Activated CD4-positive, alpha-beta T cell treated with anti-CD3 and anti-CD28 coated beads for 36 hours (primary cell): ENCODE results near the gene OTOA. TPM values are rescaled to one million over a fixed set of nuclear protein-coding genes. Genes with fewer than 3 reads are reported as not detected.
"Not testable (repeated sequence)": the region's sequence is repeated elsewhere in the genome, so short reads cannot be mapped to it uniquely, and the experiment has no call there.

Experiments used
- ATAC-seq: fragments of 200-7000 bp; cut with Tn5 transposase; one replicate; pipeline ENCODE4 v1.10.0; 2021; ENCODE audit warnings: mild to moderate bottlenecking, moderate library complexity
- CTCF ChIA-PET: fragments of 350-600 bp; sonication (Branson Sonifier 250); formaldehyde crosslinking; loops from one replicate; lab custom pipeline; 2021; ENCODE audit warnings: antibody characterized with exemption; lab: Charles Lee
- POLR2A ChIA-PET: fragments of 350-600 bp; sonication (Branson Sonifier 250); formaldehyde crosslinking; loops from one replicate; lab custom pipeline; 2021; ENCODE audit warnings: antibody characterized with exemption, inconsistent platforms; lab: Charles Lee
- DNase-seq: peaks from one replicate; pipeline ENCODE4 v3.0.0-alpha.2; 2020
- H3K27ac Mint-ChIP-seq: one replicate; pipeline ENCODE4 v1.8.0; 2021; ENCODE audit warnings: mixed read lengths
- H3K27me3 Mint-ChIP-seq: one replicate; pipeline ENCODE4 v1.8.0; 2021; ENCODE audit warnings: mixed read lengths
- H3K36me3 Mint-ChIP-seq: one replicate; pipeline ENCODE4 v1.8.0; 2021; ENCODE audit warnings: low read depth, mixed read lengths
- H3K4me1 Mint-ChIP-seq: one replicate; pipeline ENCODE4 v1.8.0; 2021; ENCODE audit warnings: mixed read lengths
- H3K4me3 Mint-ChIP-seq: one replicate; pipeline ENCODE4 v1.8.0; 2021; ENCODE audit warnings: mild to moderate bottlenecking, moderate library complexity, mixed read lengths
- H3K9me3 Mint-ChIP-seq: one replicate; pipeline ENCODE4 v1.8.0; 2021; ENCODE audit warnings: low read depth, mixed read lengths
- intact Hi-C, 2 experiments: fragments of 100-400 bp; cut with DNase I in 1 of 2; cut with micrococcal nuclease in 1 of 2; formaldehyde crosslinking; loops; one replicate each; pipeline versions ENCODE4 v1.14.2 to v1.15.1; 2022 to 2024; cut with DNase I, micrococcal nuclease
- total RNA-seq, 2 experiments: library from RNA; stranded (reverse); gene quantifications; one replicate each; pipeline ENCODE4 v1.2.3, GENCODE V29; 2021

Gene OTOA
- total RNA-seq, 2 experiments from 2014 or later: 0.07 TPM; not detected in 1

DNA sequence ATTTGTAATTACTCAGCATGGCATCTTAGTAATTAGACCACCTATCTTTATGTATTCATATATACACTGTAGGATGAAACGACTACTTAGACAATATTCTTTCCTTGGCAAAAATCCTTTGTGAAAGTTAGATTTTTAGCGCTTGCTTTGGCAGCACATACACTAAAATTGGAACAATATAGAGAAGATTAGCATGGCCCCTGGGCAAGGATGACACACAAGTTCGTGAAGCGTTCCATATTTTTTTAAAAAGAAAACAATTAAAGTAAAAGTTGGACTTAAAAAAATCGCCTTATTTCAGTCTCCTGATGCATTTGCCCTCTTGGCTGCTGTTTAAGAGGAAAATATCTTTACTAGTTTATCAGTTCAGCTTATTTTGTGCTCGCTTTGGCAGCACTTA is 21.9 kb upstream of the OTOA start:
- H3K9me3 Mint-ChIP-seq: no peaks in the 10 kb centered on the region
- H3K27me3 Mint-ChIP-seq: no peaks in the 10 kb centered on the region
- H3K27ac Mint-ChIP-seq: no peak overlapping the region
- H3K36me3 Mint-ChIP-seq: peaks cover under 1% of the 10 kb centered on the region
- POLR2A ChIA-PET: no interaction called here
- ATAC-seq (no peak), DNase-seq (no peak)
- H3K4me3 Mint-ChIP-seq: no peak overlapping the region
- intact Hi-C loops: no loop called here
- CTCF ChIA-PET: interaction anchor here (0.7 to 5.3 kb wide), 7 partner anchors 9 to 67 kb away, joined by 3 to 45 read pairs (median 3); no protein-coding TSS in a partner anchor
- peaks cover 57% of the 10 kb centered on the region for H3K4me1 Mint-ChIP-seq

DNA sequence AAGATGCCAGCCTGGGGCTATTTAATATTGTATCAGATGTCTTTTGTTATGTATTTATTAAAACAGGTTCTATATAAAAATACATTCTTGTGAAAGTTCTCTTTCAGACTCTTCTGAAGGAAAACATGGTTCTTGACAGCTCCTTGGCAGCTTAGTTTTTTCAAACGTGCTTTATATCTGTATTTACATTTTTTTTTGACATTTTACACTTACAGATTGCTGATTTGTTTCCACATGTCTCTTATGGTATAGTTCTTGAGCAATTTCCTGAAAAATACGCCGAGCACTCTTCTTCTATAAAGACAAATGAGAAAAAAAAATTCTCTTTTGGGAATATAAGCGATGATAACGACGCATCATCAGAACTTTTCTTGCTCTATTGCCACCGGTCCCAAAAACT is 20.9 kb upstream of the OTOA start:
- Mint-ChIP-seq H3K27me3 (no peaks in the 10 kb centered on the region), H3K9me3 (no peaks in the 10 kb centered on the region), H3K27ac (no peak overlapping the region), H3K36me3 (peaks cover 3% of the 10 kb centered on the region), H3K4me1 (peaks cover 56% of the 10 kb centered on the region), H3K4me3 (no peak overlapping the region)
- ChIA-PET POLR2A (interaction anchor here (0.6 kb wide), 1 partner anchor 19 kb away, joined by 3 read pairs; no protein-coding TSS in a partner anchor), CTCF (interaction anchor here (0.9 to 5.3 kb wide), 5 partner anchors 9 to 60 kb away, joined by 3 to 45 read pairs (median 3); no protein-coding TSS in a partner anchor)
- DNase-seq: no peak
- intact Hi-C loops: no loop called here
- no peak for ATAC-seq

DNA sequence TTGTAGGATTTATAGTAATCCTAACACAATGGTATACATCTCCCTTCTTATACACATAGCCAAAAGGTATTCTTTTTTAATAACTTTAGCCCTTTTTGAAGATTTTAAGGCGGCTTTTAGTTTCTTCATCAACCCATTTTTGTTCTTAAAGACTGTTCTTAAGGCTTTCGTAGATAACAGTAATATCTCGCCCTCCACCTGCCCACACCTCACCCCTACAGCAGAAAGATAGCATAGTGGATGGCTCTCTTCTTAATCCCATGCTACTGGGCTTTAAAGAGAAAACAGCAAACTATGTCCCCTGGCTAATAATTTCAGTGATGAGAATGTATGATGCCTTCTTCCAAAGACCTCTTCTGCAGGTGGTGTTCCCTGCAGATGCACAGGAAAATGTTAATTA is 20.0 kb upstream of the OTOA start:
- intact Hi-C loops: loop anchor here in 1 of 2 experiments (1.0 kb wide), 1 partner anchor 123 kb away; no protein-coding TSS in a partner anchor
- Mint-ChIP-seq H3K36me3 (peaks cover 3% of the 10 kb centered on the region), H3K27me3 (no peaks in the 10 kb centered on the region), H3K4me1 (peaks cover 56% of the 10 kb centered on the region), H3K27ac (peak overlapping the region; percentile 25), H3K9me3 (no peaks in the 10 kb centered on the region), H3K4me3 (no peak overlapping the region)
- no peak for ATAC-seq
- POLR2A ChIA-PET: no interaction called here
- no peak for DNase-seq
- CTCF ChIA-PET: interaction anchor here (0.9 to 1.0 kb wide), 2 partner anchors 14 to 76 kb away, joined by 3 to 5 read pairs; no protein-coding TSS in a partner anchor

DNA sequence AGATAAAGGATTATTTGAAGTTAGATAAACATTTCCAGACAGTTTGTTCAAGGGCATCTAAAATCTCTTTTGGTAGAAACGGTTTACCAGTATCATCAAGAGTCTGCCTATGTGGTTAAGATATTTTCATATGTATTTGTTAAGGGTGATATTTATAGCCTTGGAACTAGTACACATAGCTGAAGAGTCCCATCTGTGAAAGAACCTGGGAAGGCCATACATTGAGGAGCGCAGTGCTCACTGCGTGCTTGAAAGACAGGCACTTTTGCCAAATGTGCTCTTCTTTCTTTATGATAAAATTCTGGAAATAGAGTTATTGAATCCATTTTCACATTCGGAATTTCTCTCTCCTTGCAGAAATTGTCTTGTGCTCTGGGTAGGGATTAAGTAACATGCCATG is 19.1 kb upstream of the OTOA start:
- no peaks in the 10 kb centered on the region for H3K9me3 Mint-ChIP-seq
- ATAC-seq (no peak), DNase-seq (no peak)
- intact Hi-C loops: loop anchor here (1.0 to 5.0 kb wide), 4 partner anchors 45 to 548 kb away; partner anchors contain the start of genes METTL9 (in 2 of the 2) and UQCRC2 (in 1 of the 2)
- H3K27ac Mint-ChIP-seq: peak overlapping the region; percentile 92
- ChIA-PET POLR2A (interaction anchor here (0.6 to 1.2 kb wide), 2 partner anchors 17 to 48 kb away, joined by 3 to 5 read pairs; no protein-coding TSS in a partner anchor), CTCF (interaction anchor here (0.9 to 5.0 kb wide), 6 partner anchors 13 to 544 kb away, joined by 3 to 48 read pairs (median 6); no protein-coding TSS in a partner anchor)
- H3K4me1 Mint-ChIP-seq: peaks cover 56% of the 10 kb centered on the region
- peaks cover 3% of the 10 kb centered on the region for H3K36me3 Mint-ChIP-seq
- H3K27me3 Mint-ChIP-seq: no peaks in the 10 kb centered on the region
- H3K4me3 Mint-ChIP-seq: peak overlapping the region; percentile 72

DNA sequence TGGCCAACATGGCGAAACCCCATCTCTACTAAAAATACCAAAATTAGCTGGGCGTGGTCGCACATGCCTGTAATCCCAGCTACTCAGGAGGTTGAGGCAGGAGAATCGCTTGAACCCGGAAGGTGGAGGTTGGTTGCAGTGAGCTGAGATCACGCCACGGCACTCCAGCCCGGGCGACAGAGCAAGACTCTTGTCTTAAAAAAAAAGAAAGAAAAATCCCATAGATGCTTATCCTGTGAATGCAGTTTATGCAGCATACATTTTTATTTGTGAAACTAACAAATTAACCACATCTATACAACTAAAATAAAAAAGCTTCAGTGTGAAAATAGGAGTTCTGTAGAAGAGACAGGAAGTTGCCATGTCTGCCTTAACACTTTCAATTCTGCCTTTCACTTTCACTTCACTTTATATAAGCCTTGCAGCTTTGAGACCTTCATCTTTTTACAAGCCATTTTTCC is 18.5 kb upstream of the OTOA start:
- ATAC-seq: peak; percentile 68
- no peaks in the 10 kb centered on the region for H3K27me3 Mint-ChIP-seq
- no peaks in the 10 kb centered on the region for H3K9me3 Mint-ChIP-seq
- CTCF ChIA-PET: interaction anchor here (0.8 to 5.0 kb wide), 13 partner anchors 12 to 543 kb away, joined by 3 to 48 read pairs (median 5); no protein-coding TSS in a partner anchor
- intact Hi-C loops: loop anchor here (1.0 to 5.0 kb wide), 3 partner anchors 46 to 547 kb away; partner anchors contain the start of genes METTL9 (in 2 of the 2) and UQCRC2 (in 1 of the 2)
- peak overlapping the region; percentile 92 for H3K27ac Mint-ChIP-seq
- POLR2A ChIA-PET: interaction anchor here (0.6 to 1.2 kb wide), 4 partner anchors 16 to 308 kb away, joined by 3 to 6 read pairs (median 5); partner anchors contain the start of gene UQCRC2
- H3K4me3 Mint-ChIP-seq: peak overlapping the region; percentile 72
- peaks cover 62% of the 10 kb centered on the region for H3K4me1 Mint-ChIP-seq
- peak; percentile 51 for DNase-seq
- peaks cover 3% of the 10 kb centered on the region for H3K36me3 Mint-ChIP-seq

DNA sequence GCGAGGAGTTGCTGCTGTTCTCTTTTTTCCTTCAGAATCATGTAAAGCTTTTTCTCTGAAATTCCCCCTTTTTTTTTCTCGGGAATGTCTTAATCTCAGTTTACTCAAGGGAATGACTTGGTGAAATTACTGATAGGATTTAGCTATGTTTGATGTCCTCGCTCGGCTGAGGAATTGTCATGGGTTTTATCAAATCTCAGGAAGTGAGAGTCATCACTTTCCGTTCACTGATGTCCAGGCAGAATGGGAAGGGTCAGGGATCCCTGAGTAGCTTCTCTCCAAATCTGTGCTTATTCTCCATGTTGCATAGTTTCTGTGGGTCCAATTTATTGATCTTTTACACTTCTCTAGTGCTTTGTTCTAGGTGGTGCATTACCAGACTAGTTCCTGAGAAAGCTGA is 17.7 kb upstream of the OTOA start:
- Mint-ChIP-seq H3K9me3 (no peaks in the 10 kb centered on the region), H3K27me3 (no peaks in the 10 kb centered on the region), H3K4me1 (peaks cover 61% of the 10 kb centered on the region), H3K36me3 (peaks cover 3% of the 10 kb centered on the region), H3K4me3 (peak overlapping the region; percentile 72), H3K27ac (peak overlapping the region; percentile 92)
- DNase-seq: no peak
- intact Hi-C loops: loop anchor here in 1 of 2 experiments (5.0 kb wide), 2 partner anchors 306 to 546 kb away; partner anchors contain the start of gene UQCRC2
- no peak for ATAC-seq
- ChIA-PET POLR2A (interaction anchor here (0.5 to 0.8 kb wide), 2 partner anchors 38 to 346 kb away, joined by 4 to 6 read pairs; no protein-coding TSS in a partner anchor), CTCF (interaction anchor here (0.7 to 5.0 kb wide), 11 partner anchors 12 to 1026 kb away, joined by 3 to 48 read pairs (median 5); no protein-coding TSS in a partner anchor)

DNA sequence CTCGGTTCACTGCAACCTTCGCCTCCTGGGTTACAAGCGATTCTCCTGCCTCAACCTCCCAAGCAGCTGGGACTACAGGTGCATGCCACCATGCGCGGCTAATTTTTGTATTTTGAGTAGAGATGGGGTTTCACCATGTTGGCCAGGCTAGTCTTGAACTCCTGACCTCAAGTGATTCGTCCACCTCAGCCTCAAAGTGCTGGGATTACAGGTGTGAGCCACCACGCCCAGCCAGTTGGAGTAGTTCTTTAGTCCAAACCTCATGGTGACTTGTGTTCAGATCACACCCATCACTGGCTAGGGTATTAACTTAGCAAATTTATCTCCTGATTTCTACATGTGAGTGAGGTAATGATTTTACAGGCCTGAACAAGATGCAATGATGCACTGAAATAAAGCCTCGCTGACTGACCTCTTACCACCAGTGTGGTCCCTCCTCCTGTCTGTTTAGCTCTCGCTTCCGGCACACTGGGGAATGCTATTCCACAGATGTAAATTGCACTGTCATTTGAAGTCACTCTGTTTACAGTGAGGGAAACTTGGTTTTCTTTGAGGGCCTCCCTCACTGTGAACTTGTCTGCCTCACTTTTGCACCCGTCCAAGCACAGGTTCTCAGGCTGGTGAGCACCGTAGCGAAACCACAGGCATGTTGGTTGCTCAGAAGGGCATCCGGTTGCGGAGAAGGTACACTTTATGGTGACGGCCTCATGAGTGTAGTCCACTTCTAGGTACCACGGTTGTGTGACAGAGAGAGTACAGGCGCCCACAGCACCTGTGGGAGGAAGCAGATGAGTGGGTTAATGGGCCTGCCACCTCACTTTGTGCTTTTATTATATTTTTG is 16.8 kb upstream of the OTOA start:
- peak; percentile 89 for DNase-seq
- CTCF ChIA-PET: interaction anchor here (1.4 to 5.0 kb wide), 3 partner anchors 11 to 35 kb away, joined by 3 to 48 read pairs (median 5); no protein-coding TSS in a partner anchor

DNA sequence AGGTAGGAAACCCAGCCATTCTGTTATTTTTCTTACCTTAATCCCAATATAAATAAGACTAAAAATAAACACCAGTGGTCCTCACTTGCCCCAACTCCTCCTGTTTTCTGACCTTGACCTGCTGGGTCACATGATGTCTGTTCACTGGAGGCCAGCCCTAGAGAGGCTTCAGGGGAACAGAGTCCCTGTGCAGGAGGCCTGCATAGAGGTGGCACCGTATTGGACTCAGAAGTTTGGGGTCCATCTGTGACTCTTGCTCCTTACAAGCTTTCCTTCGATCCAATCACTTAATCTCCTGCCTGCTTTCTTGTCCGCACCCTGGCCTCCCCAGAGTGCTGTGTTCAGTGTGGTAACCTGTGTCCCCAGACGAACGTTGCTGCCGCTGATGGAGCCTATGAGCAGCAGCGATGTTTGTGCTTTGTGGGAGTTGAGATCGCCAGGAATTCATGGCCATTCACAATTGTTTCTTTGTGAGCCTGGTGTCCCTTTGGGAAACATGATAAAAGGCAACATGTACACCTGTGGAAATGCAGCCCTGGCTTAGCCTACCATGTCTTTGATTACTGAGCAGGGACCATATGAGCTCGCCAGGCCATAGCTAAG is 16.1 kb upstream of the OTOA start:
- ChIA-PET POLR2A (no interaction called here), CTCF (interaction anchor here (1.7 to 5.0 kb wide), 2 partner anchors 10 to 12 kb away, joined by 3 to 48 read pairs; no protein-coding TSS in a partner anchor)
- Mint-ChIP-seq H3K4me1 (peaks cover 61% of the 10 kb centered on the region), H3K9me3 (no peaks in the 10 kb centered on the region), H3K36me3 (peaks cover 3% of the 10 kb centered on the region), H3K27me3 (no peaks in the 10 kb centered on the region), H3K27ac (peak overlapping the region; percentile 81), H3K4me3 (peak overlapping the region; percentile 33)
- ATAC-seq (no peak), DNase-seq (no peak)
- intact Hi-C loops: loop anchor here in 1 of 2 experiments (5.0 kb wide), 2 partner anchors 305 to 545 kb away; partner anchors contain the start of gene UQCRC2

More for the DNA sequence above, 16.8 kb upstream of the OTOA start:
- Mint-ChIP-seq H3K27ac (peak overlapping the region; percentile 92), H3K36me3 (peaks cover 3% of the 10 kb centered on the region), H3K27me3 (no peaks in the 10 kb centered on the region), H3K9me3 (no peaks in the 10 kb centered on the region), H3K4me3 (peak overlapping the region; percentile 54), H3K4me1 (peaks cover 61% of the 10 kb centered on the region)
- POLR2A ChIA-PET: no interaction called here
- peak; percentile 89 for ATAC-seq
- intact Hi-C loops: loop anchor here in 1 of 2 experiments (5.0 kb wide), 2 partner anchors 305 to 545 kb away; partner anchors contain the start of gene UQCRC2

DNA sequence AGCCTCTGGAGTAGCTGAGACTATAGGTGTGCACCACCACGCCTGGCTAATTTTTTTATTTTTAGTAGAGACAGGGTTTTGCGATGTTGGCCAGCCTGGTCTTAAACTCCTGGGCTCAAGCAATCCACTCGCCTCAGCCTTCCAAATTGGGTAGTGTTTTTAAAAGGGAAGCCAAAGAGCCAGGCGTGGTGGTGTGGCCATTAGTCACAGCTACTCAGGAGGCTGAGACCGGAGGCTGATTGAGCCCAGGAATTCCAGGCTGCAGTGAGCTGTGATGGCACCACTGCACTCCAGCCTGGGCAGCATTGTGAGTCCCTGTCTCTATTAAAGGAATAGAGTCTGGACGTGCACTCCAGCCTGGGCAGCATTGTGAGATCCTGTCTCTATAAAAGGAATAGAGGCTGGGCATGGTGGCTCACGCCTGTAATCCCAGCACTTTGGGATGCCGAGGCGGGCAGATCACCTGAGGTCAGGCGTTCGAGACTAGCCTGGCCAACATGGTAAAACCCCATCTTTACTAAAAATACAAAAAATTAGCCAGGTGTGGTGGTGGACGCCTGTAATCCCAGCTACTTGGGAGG is 13.9 kb upstream of the OTOA start:
- H3K36me3 Mint-ChIP-seq, H3K27me3 Mint-ChIP-seq, ATAC-seq, H3K4me3 Mint-ChIP-seq, H3K27ac Mint-ChIP-seq, DNase-seq, POLR2A ChIA-PET, H3K9me3 Mint-ChIP-seq: not testable (repeated sequence)
- intact Hi-C loops: loop anchor here in 1 of 2 experiments (5.0 kb wide), 2 partner anchors 302 to 542 kb away; partner anchors contain the start of gene UQCRC2
- peaks cover 58% of the 10 kb centered on the region for H3K4me1 Mint-ChIP-seq
- CTCF ChIA-PET: interaction anchor here (1.0 to 5.0 kb wide), 3 partner anchors 8 to 63 kb away, joined by 3 to 48 read pairs (median 5); no protein-coding TSS in a partner anchor

DNA sequence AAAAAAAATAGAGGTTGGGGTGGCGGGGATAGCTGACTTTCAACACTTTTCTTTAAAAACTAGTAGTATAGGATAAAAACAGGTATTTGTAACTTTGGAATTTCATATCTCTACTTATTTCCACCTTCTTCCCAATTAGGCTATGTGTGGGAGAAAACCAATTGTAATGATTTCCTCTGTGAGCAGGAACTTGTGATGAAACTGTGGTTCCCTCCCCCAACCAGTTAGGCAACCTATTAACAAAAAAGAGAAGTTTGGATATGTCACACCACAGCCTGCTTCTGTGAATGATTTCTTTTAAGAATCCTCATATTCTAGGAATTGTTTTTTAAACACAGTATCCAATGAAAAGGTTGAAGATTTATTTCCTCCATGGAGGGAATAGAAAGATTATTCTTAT is 13.2 kb upstream of the OTOA start:
- no peaks in the 10 kb centered on the region for H3K27me3 Mint-ChIP-seq
- ChIA-PET CTCF (interaction anchor here (1.0 kb wide), 1 partner anchor 62 kb away, joined by 5 read pairs; no protein-coding TSS in a partner anchor), POLR2A (no interaction called here)
- H3K4me3 Mint-ChIP-seq: no peak overlapping the region
- ATAC-seq: no peak
- H3K9me3 Mint-ChIP-seq: no peaks in the 10 kb centered on the region
- no peak for DNase-seq
- peaks cover 55% of the 10 kb centered on the region for H3K4me1 Mint-ChIP-seq
- H3K27ac Mint-ChIP-seq: no peak overlapping the region
- peaks cover 7% of the 10 kb centered on the region for H3K36me3 Mint-ChIP-seq
- intact Hi-C loops: no loop called here
